ENCODE data around the gene DDX60. TPM values are rescaled to one million over a fixed set of nuclear protein-coding genes. Genes with fewer than 3 reads are reported as not detected.

DDX60 gene
- total RNA-seq, 1 donor from 2014 or later = 5.3 TPM

GRCh38 chr4:168272488-168272887, 46.1 kb downstream of the DDX60 start:
- DNase-seq = no peak
- Histone ChIP-seq H3K4me3 (no peak overlapping the region), H3K27ac (replicated peaks) (peak overlapping the region; percentile 0), H3K4me1 (peaks cover 12% of the 10 kb centered on the region), H3K9me3 (replicated peaks) (no peaks in the 10 kb centered on the region), H3K27me3 (ENCODE audit: low read depth) (no peaks in the 10 kb centered on the region), H3K36me3 (peaks cover 72% of the 10 kb centered on the region)
- TF ChIP-seq CTCF (IDR thresholded peaks at IDR 0.05; ENCODE audit: borderline replicate concordance) = no peak
- intact Hi-C loops (cut with micrococcal nuclease) = no loop called here

- H3K4me3 ChIP-seq = no peak overlapping the region
- no peak for TF ChIP-seq CTCF (IDR thresholded peaks at IDR 0.05; ENCODE audit: borderline replicate concordance)
- peaks cover 71% of the 10 kb centered on the region for H3K36me3 ChIP-seq
- no peaks in the 10 kb centered on the region for H3K27me3 ChIP-seq (ENCODE audit: low read depth)
- H3K9me3 ChIP-seq (replicated peaks) = no peaks in the 10 kb centered on the region
- intact Hi-C loops (cut with micrococcal nuclease) = no loop called here
- peaks cover 23% of the 10 kb centered on the region for H3K4me1 ChIP-seq
- peak; percentile 25 for DNase-seq
- H3K27ac ChIP-seq (replicated peaks) = peak overlapping the region; percentile 65
Observed at GRCh38 chr4:168269896-168270295, 48.7 kb downstream of the DDX60 start.

DNA sequence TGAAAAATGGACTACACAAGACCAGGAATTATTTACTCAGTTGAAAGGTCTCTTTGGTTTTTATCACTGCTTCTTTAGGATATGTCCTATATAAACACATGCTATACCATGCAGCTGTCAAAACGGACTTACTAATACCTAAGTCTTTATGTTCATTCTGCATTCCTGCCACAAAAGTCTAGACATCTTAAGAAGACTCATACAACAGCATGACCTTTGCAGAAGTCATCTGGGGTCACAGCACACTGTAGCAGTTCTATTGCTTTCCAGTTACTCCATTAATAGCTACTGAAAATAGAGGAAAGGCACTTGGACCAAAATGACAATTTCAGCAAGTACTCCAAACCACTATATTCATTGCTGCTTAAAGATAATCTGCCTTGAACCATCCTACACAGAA, 53.2 kb downstream of the DDX60 start:
- DNase-seq = no peak
- H3K9me3 ChIP-seq (replicated peaks) = no peaks in the 10 kb centered on the region
- peaks cover 56% of the 10 kb centered on the region for H3K36me3 ChIP-seq
- H3K27me3 ChIP-seq (ENCODE audit: low read depth) = no peaks in the 10 kb centered on the region
- H3K4me1 ChIP-seq = peaks cover 47% of the 10 kb centered on the region
- no peak overlapping the region for H3K4me3 ChIP-seq
- TF ChIP-seq CTCF (IDR thresholded peaks at IDR 0.05; ENCODE audit: borderline replicate concordance) = peak; percentile 19
- intact Hi-C loops (cut with micrococcal nuclease) = no loop called here
- H3K27ac ChIP-seq (replicated peaks) = peak overlapping the region; percentile 73

DNA sequence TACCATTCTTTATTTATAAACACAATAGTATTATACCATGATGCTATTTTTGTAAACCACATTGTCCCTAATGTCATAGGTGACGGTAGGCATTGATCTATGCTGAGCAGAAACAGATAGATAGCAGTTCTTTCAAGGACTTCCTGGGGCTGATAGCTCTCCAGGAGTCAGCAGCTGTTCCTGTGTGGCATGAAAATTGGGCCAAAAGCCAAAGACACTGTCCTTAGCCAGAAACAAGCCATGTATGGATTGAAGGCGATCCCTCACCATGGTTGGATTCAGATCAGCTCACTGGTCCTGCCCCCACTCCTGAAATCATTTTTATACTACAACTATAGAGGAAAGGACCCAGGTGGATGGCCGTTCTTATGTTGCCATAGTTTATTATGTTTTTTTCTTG, 53.6 kb downstream of the DDX60 start:
- no peaks in the 10 kb centered on the region for H3K9me3 ChIP-seq (replicated peaks)
- no peak for DNase-seq
- no peaks in the 10 kb centered on the region for H3K27me3 ChIP-seq (ENCODE audit: low read depth)
- TF ChIP-seq CTCF (IDR thresholded peaks at IDR 0.05; ENCODE audit: borderline replicate concordance) = no peak
- intact Hi-C loops (cut with micrococcal nuclease) = no loop called here
- H3K36me3 ChIP-seq = peaks cover 60% of the 10 kb centered on the region
- peaks cover 44% of the 10 kb centered on the region for H3K4me1 ChIP-seq
- H3K4me3 ChIP-seq = no peak overlapping the region
- peak overlapping the region; percentile 73 for H3K27ac ChIP-seq (replicated peaks)

- no peak for TF ChIP-seq CTCF (IDR thresholded peaks at IDR 0.05; ENCODE audit: borderline replicate concordance)
- Histone ChIP-seq H3K27me3 (ENCODE audit: low read depth) (no peaks in the 10 kb centered on the region), H3K4me3 (no peak overlapping the region), H3K4me1 (peaks cover 44% of the 10 kb centered on the region), H3K27ac (replicated peaks) (peak overlapping the region; percentile 73), H3K36me3 (peaks cover 48% of the 10 kb centered on the region), H3K9me3 (replicated peaks) (no peaks in the 10 kb centered on the region)
- no peak for DNase-seq
- intact Hi-C loops (cut with micrococcal nuclease) = no loop called here
Observed at GRCh38 chr4:168263039-168263438, 55.5 kb downstream of the DDX60 start.

GRCh38 chr4:168259096-168259495, 59.5 kb downstream of the DDX60 start:
- H3K27ac ChIP-seq (replicated peaks) = peak overlapping the region; percentile 77
- peaks cover 43% of the 10 kb centered on the region for H3K36me3 ChIP-seq
- peaks cover 42% of the 10 kb centered on the region for H3K4me1 ChIP-seq
- DNase-seq = no peak
- no peaks in the 10 kb centered on the region for H3K9me3 ChIP-seq (replicated peaks)
- H3K27me3 ChIP-seq (ENCODE audit: low read depth) = no peaks in the 10 kb centered on the region
- no peak overlapping the region for H3K4me3 ChIP-seq
- intact Hi-C loops (cut with micrococcal nuclease) = no loop called here
- TF ChIP-seq CTCF (IDR thresholded peaks at IDR 0.05; ENCODE audit: borderline replicate concordance) = no peak

Measured in left ventricle myocardium inferior (tissue), 1 donor.